Measurements from ENCODE around the gene RER1. TPM values are rescaled to one million over a fixed set of nuclear protein-coding genes. Genes with fewer than 3 reads are reported as not detected.

Gene RER1
- total RNA-seq, 1 donor from 2014 or later: 49.6 TPM

DNA sequence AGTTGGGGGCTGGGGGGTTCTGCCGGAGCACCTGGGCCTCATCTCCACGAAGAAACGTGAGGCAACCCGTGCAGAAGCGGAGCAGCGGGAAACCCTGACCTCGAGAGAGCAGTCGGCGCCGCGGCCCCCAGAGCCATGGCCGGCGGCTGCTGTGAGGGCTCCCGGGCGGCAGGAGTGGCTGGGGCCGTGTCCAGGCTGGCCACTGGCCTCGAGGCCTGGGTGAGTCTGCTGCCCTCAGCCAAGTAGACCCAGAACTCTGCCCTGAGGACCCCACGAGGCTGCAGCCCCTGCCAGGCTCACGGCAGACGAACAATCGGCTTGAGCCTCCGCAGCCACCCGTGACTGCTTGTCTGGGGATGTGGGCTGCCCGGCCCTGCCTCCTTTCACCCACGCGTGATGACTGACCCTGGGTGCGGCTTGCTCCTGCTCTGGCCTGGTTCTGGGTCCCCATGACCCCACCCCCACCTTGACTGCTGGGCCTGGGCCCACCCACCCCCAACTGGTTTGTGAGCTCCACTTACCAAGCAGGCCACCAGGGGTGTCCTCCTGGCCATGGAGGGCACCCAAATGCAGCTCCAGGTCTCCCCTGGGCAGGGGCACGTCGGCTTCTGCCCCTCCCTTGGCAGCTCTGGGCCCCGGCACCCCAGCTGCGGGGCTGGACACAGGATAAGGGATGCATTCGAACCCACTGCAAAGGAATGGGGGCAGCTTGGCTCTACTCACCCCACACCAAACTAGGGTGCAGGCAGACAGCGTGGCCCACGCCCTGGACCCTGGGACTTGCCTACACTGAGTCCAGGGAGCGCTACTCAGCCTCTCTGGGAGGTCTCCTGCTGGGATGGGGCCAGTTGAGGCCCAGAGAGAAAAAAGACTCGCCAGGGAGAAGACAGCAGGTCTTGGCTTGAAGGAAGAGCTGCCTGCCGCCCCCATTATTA, 34.5 kb upstream of the RER1 start:
- TF ChIP-seq, protein P1, sequence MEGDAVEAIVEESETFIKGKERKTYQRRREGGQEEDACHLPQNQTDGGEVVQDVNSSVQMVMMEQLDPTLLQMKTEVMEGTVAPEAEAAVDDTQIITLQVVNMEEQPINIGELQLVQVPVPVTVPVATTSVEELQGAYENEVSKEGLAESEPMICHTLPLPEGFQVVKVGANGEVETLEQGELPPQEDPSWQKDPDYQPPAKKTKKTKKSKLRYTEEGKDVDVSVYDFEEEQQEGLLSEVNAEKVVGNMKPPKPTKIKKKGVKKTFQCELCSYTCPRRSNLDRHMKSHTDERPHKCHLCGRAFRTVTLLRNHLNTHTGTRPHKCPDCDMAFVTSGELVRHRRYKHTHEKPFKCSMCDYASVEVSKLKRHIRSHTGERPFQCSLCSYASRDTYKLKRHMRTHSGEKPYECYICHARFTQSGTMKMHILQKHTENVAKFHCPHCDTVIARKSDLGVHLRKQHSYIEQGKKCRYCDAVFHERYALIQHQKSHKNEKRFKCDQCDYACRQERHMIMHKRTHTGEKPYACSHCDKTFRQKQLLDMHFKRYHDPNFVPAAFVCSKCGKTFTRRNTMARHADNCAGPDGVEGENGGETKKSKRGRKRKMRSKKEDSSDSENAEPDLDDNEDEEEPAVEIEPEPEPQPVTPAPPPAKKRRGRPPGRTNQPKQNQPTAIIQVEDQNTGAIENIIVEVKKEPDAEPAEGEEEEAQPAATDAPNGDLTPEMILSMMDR (IDR thresholded peaks at IDR 0.05): no peak
- TF ChIP-seq POLR2A (IDR thresholded peaks at IDR 0.05) (no peak), POLR2AphosphoS5 (IDR thresholded peaks at IDR 0.05; ENCODE audit: insufficient read depth in 1 of 2, low read depth in 1 of 2) (no peak)
- Histone ChIP-seq H3K4me1 (no peaks in the 10 kb centered on the region), H3K4me3 (no peak overlapping the region), H3K36me3 (no peaks in the 10 kb centered on the region), H3K9me3 (no peaks in the 10 kb centered on the region), H3K27me3 (no peaks in the 10 kb centered on the region), H3K27ac (no peak overlapping the region)
- intact Hi-C loops (cut with DNase I): no loop called here
- no peak for DNase-seq (ENCODE audit: extremely low spot score in 2 of 2)

DNA sequence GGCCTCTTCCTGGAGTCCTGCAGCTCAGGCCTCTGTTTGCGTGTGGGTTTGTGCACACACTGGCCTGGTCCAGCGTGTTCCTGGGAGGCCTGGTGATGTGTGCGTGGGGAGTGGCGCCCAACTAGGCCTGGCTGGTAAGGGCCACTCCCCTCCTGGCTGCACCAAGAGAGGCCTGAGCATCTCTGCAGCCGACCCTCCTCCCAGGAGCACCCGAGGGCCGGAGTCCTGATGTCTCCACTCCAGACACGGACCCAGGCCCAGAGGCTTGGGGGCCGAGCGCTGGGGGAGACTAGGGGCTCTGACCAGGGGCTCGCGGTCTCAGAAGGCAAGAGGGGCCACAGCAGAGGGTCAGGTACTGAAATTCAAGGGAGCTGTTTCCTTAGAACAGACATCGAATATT, 33.6 kb upstream of the RER1 start:
- no peaks in the 10 kb centered on the region for H3K9me3 ChIP-seq
- no peaks in the 10 kb centered on the region for H3K27me3 ChIP-seq
- intact Hi-C loops (cut with DNase I): no loop called here
- H3K4me1 ChIP-seq: no peaks in the 10 kb centered on the region
- no peak overlapping the region for H3K27ac ChIP-seq
- H3K36me3 ChIP-seq: no peaks in the 10 kb centered on the region
- no peak overlapping the region for H3K4me3 ChIP-seq
- DNase-seq (ENCODE audit: extremely low spot score in 2 of 2): no peak
- no peak for TF ChIP-seq POLR2A (IDR thresholded peaks at IDR 0.05)
- TF ChIP-seq POLR2AphosphoS5 (IDR thresholded peaks at IDR 0.05; ENCODE audit: insufficient read depth in 1 of 2, low read depth in 1 of 2): no peak
- TF ChIP-seq, protein P1 (IDR thresholded peaks at IDR 0.05): no peak

DNA sequence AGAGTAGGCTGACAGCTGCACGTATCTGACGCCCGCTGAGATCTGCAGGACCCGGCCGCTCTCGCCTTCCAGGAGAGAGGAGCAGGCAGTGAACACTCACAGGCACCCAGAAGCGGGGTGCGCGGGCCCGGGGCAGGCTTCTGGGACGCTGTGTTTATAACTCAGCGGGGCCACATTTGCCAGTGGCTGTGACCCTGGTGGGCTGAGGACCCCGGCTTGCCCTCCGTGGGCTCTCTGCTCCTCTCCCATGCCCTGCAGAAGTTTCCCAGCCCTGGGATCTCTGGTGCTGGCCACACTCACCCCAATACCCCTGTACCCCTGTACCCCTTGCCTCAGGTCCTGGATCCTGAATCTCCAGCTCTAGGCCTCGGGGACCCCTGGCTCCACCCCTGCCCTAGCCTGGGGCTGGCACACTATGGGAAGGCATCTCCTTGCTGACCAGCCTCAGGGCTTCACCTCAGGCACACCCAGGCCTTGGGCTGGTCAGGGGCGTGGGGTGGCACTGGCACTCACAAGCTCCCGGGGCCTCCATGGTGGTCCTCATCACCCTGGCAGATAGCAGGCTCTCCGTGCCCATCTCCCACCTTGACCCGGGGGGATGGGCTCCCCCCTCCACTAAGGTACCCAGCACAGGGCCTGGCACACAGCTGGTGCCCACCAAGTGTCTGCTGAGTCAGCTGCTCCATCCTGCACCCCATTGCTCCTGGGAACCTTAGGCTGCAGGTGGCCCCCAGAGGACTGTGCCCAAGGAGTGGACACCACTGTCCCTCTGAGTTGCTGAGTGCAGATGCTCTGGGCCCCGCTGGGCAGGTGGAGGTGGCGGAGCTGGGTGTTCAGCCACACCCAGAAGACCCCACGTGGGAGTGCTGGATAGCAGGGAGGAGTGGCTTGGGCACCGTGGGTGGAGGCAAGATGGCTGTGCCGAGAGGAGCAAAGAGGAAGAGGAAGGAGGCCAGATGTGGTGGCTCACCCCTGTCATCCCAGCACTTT, 32.7 kb upstream of the RER1 start:
- Histone ChIP-seq H3K27ac (no peak overlapping the region), H3K27me3 (no peaks in the 10 kb centered on the region), H3K9me3 (no peaks in the 10 kb centered on the region), H3K4me3 (no peak overlapping the region), H3K4me1 (no peaks in the 10 kb centered on the region), H3K36me3 (no peaks in the 10 kb centered on the region)
- DNase-seq (ENCODE audit: extremely low spot score in 2 of 2): no peak
- intact Hi-C loops (cut with DNase I): no loop called here
- TF ChIP-seq, protein P1 (IDR thresholded peaks at IDR 0.05): no peak
- TF ChIP-seq POLR2A (IDR thresholded peaks at IDR 0.05): no peak
- no peak for TF ChIP-seq POLR2AphosphoS5 (IDR thresholded peaks at IDR 0.05; ENCODE audit: insufficient read depth in 1 of 2, low read depth in 1 of 2)

DNA sequence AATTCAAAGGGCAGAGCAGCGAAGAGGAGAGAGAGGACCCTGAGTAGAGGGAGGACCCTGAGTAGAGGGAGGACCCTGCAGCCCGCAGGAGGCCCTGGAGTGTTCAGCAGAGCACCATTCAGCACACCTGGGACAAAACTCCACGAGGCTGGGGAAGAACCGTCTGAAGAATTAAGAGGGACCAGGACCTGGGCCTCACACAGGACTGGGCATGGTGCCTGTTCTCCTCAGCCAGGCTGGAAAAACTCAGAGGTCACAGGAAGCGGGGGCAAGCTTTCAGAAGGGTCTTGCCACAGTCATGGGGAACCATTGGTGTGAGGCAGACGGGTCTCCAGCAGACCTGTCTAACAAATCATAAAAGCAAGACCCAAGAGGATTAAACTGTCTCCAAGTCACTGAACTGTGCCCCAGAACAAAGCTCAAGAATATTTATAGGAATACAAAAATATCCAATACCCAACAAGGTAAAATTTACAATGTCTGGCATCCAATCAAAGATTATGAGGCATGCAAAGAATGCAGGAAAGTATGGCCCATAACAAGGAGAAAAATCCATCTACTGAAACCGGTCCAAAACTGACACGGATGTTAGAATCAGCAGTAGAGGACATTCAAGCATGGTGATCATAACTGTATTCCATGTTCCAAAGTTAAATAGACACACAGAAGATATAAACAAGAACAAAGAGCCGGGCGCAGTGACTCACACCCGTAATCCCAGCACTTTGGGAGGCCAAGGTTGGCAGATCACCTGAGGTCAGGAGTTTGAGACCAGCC, 30.9 kb upstream of the RER1 start:
- no peak overlapping the region for H3K4me3 ChIP-seq
- TF ChIP-seq POLR2AphosphoS5 (IDR thresholded peaks at IDR 0.05; ENCODE audit: insufficient read depth in 1 of 2, low read depth in 1 of 2) (no peak), POLR2A (IDR thresholded peaks at IDR 0.05) (no peak)
- TF ChIP-seq, protein P1 (IDR thresholded peaks at IDR 0.05): no peak
- DNase-seq (ENCODE audit: extremely low spot score in 2 of 2): no peak
- no peak overlapping the region for H3K27ac ChIP-seq
- H3K27me3 ChIP-seq: no peaks in the 10 kb centered on the region
- no peaks in the 10 kb centered on the region for H3K36me3 ChIP-seq
- no peaks in the 10 kb centered on the region for H3K4me1 ChIP-seq
- intact Hi-C loops (cut with DNase I): no loop called here
- no peaks in the 10 kb centered on the region for H3K9me3 ChIP-seq

All from vagina (tissue), 2 donors.